Measurements from ENCODE around the gene ZMYM3. TPM values are rescaled to one million over a fixed set of nuclear protein-coding genes. Genes with fewer than 3 reads are reported as not detected.
"Not testable (repeated sequence)": the region's sequence is repeated elsewhere in the genome, so short reads cannot be mapped to it uniquely, and the experiment has no call there.

The ZMYM3 gene
- 10 to 100 TPM; 16.6 to 17.4 TPM for total RNA-seq

DNA sequence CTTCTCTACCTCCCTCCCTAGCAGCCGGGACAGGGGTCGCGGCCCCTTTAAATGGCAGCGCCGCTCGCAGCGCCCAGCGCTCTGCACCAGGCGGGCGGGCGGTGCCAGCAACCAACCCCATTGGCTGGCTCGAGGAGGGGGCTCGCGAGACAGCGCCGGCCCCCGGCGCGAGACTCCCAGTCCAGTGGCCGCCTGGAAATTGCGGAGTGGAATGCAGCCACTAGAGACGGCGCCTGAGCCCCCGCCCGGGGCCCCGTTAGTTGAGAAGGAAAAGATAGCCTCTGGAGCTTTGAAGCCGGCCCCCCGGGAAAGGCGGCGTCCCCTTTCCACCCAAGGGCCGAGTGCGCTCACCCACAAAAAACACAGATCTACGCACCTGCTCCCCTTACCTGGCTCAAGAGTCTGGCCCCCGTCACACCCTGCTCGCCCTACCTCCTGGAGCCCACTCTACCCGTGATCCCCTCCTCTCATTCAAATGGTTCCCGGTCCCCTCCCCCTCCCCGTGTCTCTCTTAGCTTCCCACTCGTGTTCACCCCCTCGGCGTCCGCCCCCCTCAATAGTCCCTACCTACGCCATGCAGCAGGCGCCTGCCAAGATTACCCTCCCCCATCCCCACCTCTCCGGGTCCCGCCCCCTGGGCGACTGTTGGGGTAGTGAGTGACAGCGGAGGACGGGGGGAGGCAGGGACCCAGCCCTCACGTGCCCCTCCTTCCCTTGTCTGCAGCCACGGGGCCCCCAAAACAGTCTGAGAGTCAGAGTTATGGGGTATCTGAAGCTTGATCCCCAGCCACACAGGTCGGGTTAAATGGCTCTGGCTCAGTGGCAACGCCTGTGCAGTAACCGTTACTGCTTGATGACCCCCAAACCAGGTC is at the start of gene ZMYM3:
Gene ZMYM3 (minus strand): TSS at position 49 of the 872 bp plus-strand sequence. CDS start 885 bp downstream, outside the sequence.
- Histone ChIP-seq H3K36me3 (no peaks in the 10 kb centered on the region), H3K27me3 (no peaks in the 10 kb centered on the region), H3K9me3 (no peaks in the 10 kb centered on the region), H3K4me3 (peak within 1 kb of the TSS; percentile 56), H3K4me1 (no peaks in the 10 kb centered on the region), H3K9ac (ENCODE audit: low read depth in 2 of 2, low read length in 2 of 2) (peak within 1 kb of the TSS; percentile 76 to 77), H3K27ac (peak within 1 kb of the TSS; percentile 16)
- intact Hi-C loops (cut with DNase I) = loop anchor here (10.0 kb wide), 1 partner anchor 70 kb away; no protein-coding TSS in a partner anchor
- peak; percentile 86 for DNase-seq
- TF ChIP-seq CTCF (IDR thresholded peaks at IDR 0.05) = no peak

DNA sequence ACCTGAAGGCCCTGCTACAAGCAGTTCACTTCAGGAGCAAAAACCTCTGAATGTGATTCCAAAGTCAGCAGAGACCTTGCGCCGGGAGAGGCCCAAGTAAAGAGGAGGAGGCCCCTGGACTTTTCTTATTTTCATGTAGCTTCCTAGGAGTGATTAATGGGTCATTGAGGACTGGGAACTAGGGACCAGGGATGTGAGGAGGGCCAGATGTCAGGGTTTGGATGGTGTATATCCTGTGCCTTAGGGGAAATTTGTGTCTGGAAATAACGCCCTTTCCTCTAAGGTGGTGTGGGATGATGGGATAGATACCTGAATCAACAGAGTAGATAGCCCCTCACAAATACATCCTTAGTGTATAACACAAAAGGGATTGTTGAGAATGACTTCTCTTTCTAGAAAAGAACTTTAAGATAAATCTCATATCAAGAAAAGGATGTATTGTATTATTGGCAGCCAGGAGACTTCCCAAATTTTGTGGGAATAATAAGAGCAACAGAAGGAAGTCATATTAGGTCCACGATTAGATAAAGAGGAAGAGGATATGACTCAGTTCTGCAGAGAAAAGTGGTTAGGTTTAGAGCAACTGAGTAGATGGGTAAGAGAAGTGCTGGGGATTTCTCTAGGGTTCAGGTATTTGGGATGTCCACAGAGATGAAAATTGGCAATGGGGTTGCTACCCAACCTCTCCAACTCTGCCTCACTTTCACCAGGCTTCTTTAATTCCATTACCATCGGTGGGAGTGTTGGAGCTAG is 48.7 kb upstream of the ZMYM3 start:
- H3K9me3 ChIP-seq = no peaks in the 10 kb centered on the region
- DNase-seq = no peak
- H3K9ac ChIP-seq (ENCODE audit: low read depth in 2 of 2, low read length in 2 of 2) = no peak overlapping the region
- H3K27ac ChIP-seq = no peak overlapping the region
- no peaks in the 10 kb centered on the region for H3K27me3 ChIP-seq
- H3K4me3 ChIP-seq = no peak overlapping the region
- peaks cover 6% of the 10 kb centered on the region for H3K36me3 ChIP-seq
- no peaks in the 10 kb centered on the region for H3K4me1 ChIP-seq
- intact Hi-C loops (cut with DNase I) = no loop called here
- TF ChIP-seq CTCF (IDR thresholded peaks at IDR 0.05) = no peak

DNA sequence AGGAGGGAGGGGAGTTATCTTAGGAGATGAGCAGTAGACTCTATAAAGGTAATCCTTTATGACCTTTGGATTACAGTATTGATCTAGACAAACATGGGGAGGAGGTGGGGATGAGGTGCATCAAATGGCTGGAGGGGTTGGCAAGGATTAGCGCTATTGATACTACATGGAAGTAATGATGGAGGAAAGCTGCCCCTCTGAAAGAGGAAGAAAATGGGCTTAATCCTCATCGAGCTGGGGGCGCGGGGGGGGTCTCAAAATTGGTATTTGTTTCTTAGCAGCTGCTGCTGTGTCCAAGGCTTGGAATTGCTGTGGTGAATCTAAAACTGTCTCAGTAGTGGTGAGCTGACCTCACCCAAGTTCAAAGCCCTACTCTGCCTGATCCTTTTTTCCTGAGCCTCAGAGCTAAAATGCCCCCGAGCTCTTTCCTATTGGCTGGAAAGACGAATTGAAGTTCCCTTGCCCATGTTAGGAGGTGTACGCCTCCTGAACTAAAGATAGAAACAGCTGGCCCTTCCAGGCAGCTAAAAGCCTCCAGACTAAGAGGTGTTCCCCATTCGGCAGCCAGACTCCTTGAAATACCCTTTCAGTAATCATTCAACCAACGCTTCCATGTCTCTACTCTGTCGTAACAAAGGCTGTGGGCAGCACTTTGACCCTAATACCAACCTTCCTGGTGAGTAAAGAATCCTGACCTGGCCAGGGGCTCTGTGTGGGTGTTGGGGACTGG is 47.4 kb upstream of the ZMYM3 start, which contains the start of gene ITGB1BP2:
Gene ITGB1BP2 (plus strand): TSS at position 556 of the 730 bp plus-strand sequence. CDS start 57 bp downstream, at position 613.
- Histone ChIP-seq H3K9ac (ENCODE audit: low read depth in 2 of 2, low read length in 2 of 2) (no peak within 1 kb of the TSS), H3K27me3 (no peaks in the 10 kb centered on the region), H3K4me1 (no peaks in the 10 kb centered on the region), H3K36me3 (peaks cover 6% of the 10 kb centered on the region), H3K9me3 (no peaks in the 10 kb centered on the region), H3K4me3 (no peak within 1 kb of the TSS), H3K27ac (no peak within 1 kb of the TSS)
- intact Hi-C loops (cut with DNase I) = no loop called here
- no peak for DNase-seq
- TF ChIP-seq CTCF (IDR thresholded peaks at IDR 0.05) = no peak

GRCh38 chrX:71300495-71300894 is 46.6 kb upstream of the ZMYM3 start:
- H3K4me1 ChIP-seq; H3K4me3 ChIP-seq; H3K27me3 ChIP-seq; H3K36me3 ChIP-seq; H3K9me3 ChIP-seq; H3K9ac ChIP-seq (ENCODE audit: low read depth in 2 of 2, low read length in 2 of 2); H3K27ac ChIP-seq; intact Hi-C loops (cut with DNase I); DNase-seq: not testable (repeated sequence)

GRCh38 chrX:71300064-71300463 is 46.1 kb upstream of the ZMYM3 start:
- DNase-seq; H3K4me3 ChIP-seq; H3K9me3 ChIP-seq; H3K36me3 ChIP-seq; intact Hi-C loops (cut with DNase I); H3K4me1 ChIP-seq; H3K27ac ChIP-seq; H3K9ac ChIP-seq (ENCODE audit: low read depth in 2 of 2, low read length in 2 of 2); H3K27me3 ChIP-seq: not testable (repeated sequence)

- Histone ChIP-seq H3K4me3 (no peak overlapping the region), H3K9ac (ENCODE audit: low read depth in 2 of 2, low read length in 2 of 2) (no peak overlapping the region), H3K27ac (no peak overlapping the region), H3K36me3 (peaks cover 6% of the 10 kb centered on the region), H3K4me1 (no peaks in the 10 kb centered on the region), H3K9me3 (no peaks in the 10 kb centered on the region), H3K27me3 (no peaks in the 10 kb centered on the region)
- TF ChIP-seq CTCF (IDR thresholded peaks at IDR 0.05) = no peak
- DNase-seq = no peak
- intact Hi-C loops (cut with DNase I) = loop anchor here (10.0 kb wide), 1 partner anchor 267 kb away; no protein-coding TSS in a partner anchor
Measured at GRCh38 chrX:71298119-71298518, 44.2 kb upstream of the ZMYM3 start.

Measured in colonic mucosa (tissue), 4 donors.